ENCODE data around the gene FBXW7. TPM values are rescaled to one million over a fixed set of nuclear protein-coding genes. Genes with fewer than 3 reads are reported as not detected.

Gene FBXW7
- total and polyA plus RNA-seq, 2 of the 13 experiments (the other 11 are each of a cell fraction or from before 2014, with no cell fraction given): 5.0 to 40.9 TPM

- no peak overlapping the region for H2AFZ ChIP-seq (ENCODE audit: low read length)
- WGBS (ENCODE audit: low lambda C conversion rate): 71% methylated on average over 2 of the region's 2 CpGs
- no peaks in the 10 kb centered on the region for H3K27me3 ChIP-seq (ENCODE audit: control insufficient read depth in 1 of 2, insufficient read depth in 2 of 2, low read length in 2 of 2)
- no TSS peak for BruUV-seq (replicated peaks)
- peaks cover 25% of the 10 kb centered on the region for H3K79me2 ChIP-seq (ENCODE audit: insufficient read depth, low read length)
- POLR2A ChIA-PET: no interaction called here
- ATAC-seq (peak; percentile 66; the same call in 2 of the 3 replicates), FAIRE-seq (no peak), DNase-seq (ENCODE audit: low spot score) (peak; percentile 26)
- H3K9me3 ChIP-seq (ENCODE audit: low read length): no peaks in the 10 kb centered on the region
- intact Hi-C loops (cut with micrococcal nuclease; ENCODE audit: unreplicated experiment) (loop anchor here (5.0 kb wide), 1 partner anchor 35 kb away; no protein-coding TSS in a partner anchor), in situ Hi-C loops (cut with HindIII; ENCODE audit: extremely low pct_ligation_motif_present, low pct_unique_long_range_greater_than_20kb) (no loop called here)
- H3K4me2 ChIP-seq (ENCODE audit: low read depth, low read length): peak overlapping the region; percentile 21; the same call in 1 of the 2 replicates
- no peaks in the 10 kb centered on the region for H4K20me1 ChIP-seq (ENCODE audit: insufficient read depth, low read length)
- H3K27ac ChIP-seq (ENCODE audit: extremely low read length, insufficient read depth, low read length): no peak overlapping the region
- CTCF ChIA-PET (ENCODE audit: low intra/inter-chr PET ratio, low total read pairs): no interaction called here
- no peak overlapping the region for H3K9ac ChIP-seq (ENCODE audit: insufficient read depth, low read depth, low read length)
- no peak overlapping the region for H3K4me3 ChIP-seq (replicated peaks in 1 of 3; ENCODE audit: insufficient read depth in 1 of 3, low read depth in 2 of 3, low read length in 3 of 3)
- H3K36me3 ChIP-seq (replicated peaks in 1 of 2; ENCODE audit: control insufficient read depth in 1 of 2, insufficient read depth in 2 of 2, low read length in 2 of 2): no peaks in the 10 kb centered on the region
- H3K4me1 ChIP-seq (ENCODE audit: insufficient read depth, low read length): peaks cover 53% of the 10 kb centered on the region
- TF ChIP-seq ZBTB49 (CRISPR knock-in tag; IDR thresholded peaks at IDR 0.05; ENCODE audit: borderline replicate concordance): no peak
- peak; percentile 15; the same call in 1 of the 2 replicates for TF ChIP-seq CEBPG (CRISPR knock-in tag; IDR thresholded peaks at IDR 0.05)
- no peak for TF ChIP-seq ETV6 (CRISPR knock-in tag; conservative IDR thresholded peaks at IDR 0.05)
- 0 out of 2 replicates have a peak, but pooled peaks have one; percentile 21 for TF ChIP-seq PITX1 (CRISPR knock-in tag; IDR thresholded peaks at IDR 0.05)
- peak; percentile 53 for TF ChIP-seq MED1 (CRISPR knock-in tag; IDR thresholded peaks at IDR 0.05)
- no peak for TF ChIP-seq SOX6 (IDR thresholded peaks at IDR 0.05)
- 0 out of 2 replicates have a peak, but pooled peaks have one; percentile 28 for TF ChIP-seq SOX6 (CRISPR knock-in tag; IDR thresholded peaks at IDR 0.05)
- TF ChIP-seq NR2F1 (CRISPR knock-in tag; IDR thresholded peaks at IDR 0.05): no peak
- TF ChIP-seq SAP130 (CRISPR knock-in tag; IDR thresholded peaks at IDR 0.05; ENCODE audit: low read depth): 0 out of 2 replicates have a peak, but pooled peaks have one; percentile 32
- no peak for TF ChIP-seq SOX13 (IDR thresholded peaks at IDR 0.05)
- TF ChIP-seq SOX13 (CRISPR knock-in tag; conservative IDR thresholded peaks at IDR 0.05 in 1 of 2, IDR thresholded peaks at IDR 0.05 in 1 of 2): peak in 1 of 2 experiments; percentile 40; a peak in 1 of 4 replicates
- no peak for TF ChIP-seq NR2F6 (IDR thresholded peaks at IDR 0.05)
- TF ChIP-seq NR2F6 (CRISPR knock-in tag; IDR thresholded peaks at IDR 0.05): no peak
- TF ChIP-seq ZNF354B (CRISPR knock-in tag; IDR thresholded peaks at IDR 0.05): no peak
- no peak for TF ChIP-seq ZNF513 (CRISPR knock-in tag; conservative IDR thresholded peaks at IDR 0.05)
- TF ChIP-seq FOXP1 (IDR thresholded peaks at IDR 0.05): no peak
- TF ChIP-seq FOXP1 (CRISPR knock-in tag; IDR thresholded peaks at IDR 0.05): 0 out of 2 replicates have a peak, but pooled peaks have one; percentile 10
- no peak for TF ChIP-seq PHF8 (CRISPR knock-in tag; IDR thresholded peaks at IDR 0.05)
- no peak for TF ChIP-seq YEATS2 (CRISPR knock-in tag; IDR thresholded peaks at IDR 0.05; ENCODE audit: borderline replicate concordance)
- TF ChIP-seq HDAC2 (CRISPR knock-in tag; IDR thresholded peaks at IDR 0.05): peak; percentile 23; the same call in 1 of the 2 replicates
- no peak for TF ChIP-seq ZNF569 (CRISPR knock-in tag; IDR thresholded peaks at IDR 0.05; ENCODE audit: borderline replicate concordance)
- TF ChIP-seq FOXP4 (CRISPR knock-in tag; IDR thresholded peaks at IDR 0.05): peak; percentile 59
These were observed 73.8 kb downstream of the FBXW7 start for GRCh38 chr4:152462047-152462446.

Data from HepG2 (cell line).